GM18909 (cell line): ENCODE measurements around the gene KRT8.
"Not testable (repeated sequence)": the region's sequence is repeated elsewhere in the genome, so short reads cannot be mapped to it uniquely, and the experiment has no call there.

ENCODE experiments used
- ATAC-seq: cut with Tn5 transposase; IDR thresholded peaks from one replicate; pipeline ENCODE4 v1.9.1; 2021; ENCODE audit warnings: mild to moderate bottlenecking; ENCODE audit not compliant: unreplicated experiment, poor library complexity

Gene KRT8

GRCh38 chr12:52856077-52856476, 48.8 kb downstream of the KRT8 start:
- ATAC-seq = not testable (repeated sequence)

DNA sequence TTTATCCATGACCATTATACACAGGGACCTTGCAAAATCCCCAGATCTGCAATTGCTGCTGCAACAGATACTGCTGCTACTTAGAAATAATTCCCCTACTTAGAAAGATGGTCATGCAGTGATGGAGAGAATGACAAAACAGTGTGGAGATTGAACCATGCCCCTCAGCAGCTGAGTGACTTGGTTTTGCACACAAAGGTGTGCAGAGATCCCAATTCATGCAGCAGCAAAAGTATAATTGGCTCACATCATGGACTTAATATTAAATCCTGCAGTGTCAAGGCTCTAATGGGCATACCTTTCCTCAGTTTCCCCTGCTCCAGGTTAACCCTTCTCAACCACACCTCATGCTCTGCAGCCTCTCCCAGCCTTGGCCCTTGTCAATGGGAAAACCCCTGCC, 53.1 kb downstream of the KRT8 start:
- no peak for ATAC-seq

DNA sequence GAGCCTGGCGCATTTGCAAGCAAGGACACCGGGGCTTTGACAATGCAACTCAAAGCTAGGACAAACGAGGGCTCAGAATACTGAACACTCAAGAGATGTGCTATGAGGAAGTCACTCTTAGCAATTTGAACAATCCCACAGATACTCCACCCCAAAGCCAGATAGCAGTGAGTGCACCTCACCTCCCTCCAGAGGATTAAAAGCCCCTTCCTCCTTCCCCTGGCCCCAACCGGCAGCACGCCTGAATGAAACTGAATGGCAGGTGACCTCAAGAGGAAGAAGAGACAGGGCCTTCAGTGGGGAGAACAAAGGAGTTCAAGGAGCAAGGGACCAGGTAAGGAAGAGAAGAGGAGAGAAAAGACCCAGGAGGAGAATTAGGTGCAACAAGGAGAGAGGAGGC, 54.2 kb downstream of the KRT8 start:
- no peak for ATAC-seq

DNA sequence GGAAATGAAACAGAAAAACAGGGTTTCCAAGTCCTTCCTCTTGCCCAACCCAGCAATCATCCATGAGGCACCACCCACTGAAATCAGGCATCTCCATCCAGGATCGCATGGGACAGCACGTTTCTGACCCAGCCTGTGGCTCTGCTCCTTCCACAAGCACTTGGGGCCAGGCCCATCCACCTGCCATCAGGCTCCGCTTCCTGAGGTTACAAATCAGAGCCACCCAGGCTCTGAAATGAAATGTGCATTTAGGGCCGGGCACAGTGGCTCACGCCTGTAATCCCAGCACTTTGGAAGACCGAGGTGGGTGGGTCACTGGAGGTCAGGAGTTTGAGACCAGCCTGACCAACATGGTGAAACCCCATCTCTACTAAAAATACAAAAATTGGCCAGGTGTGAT, 55.4 kb downstream of the KRT8 start:
- no peak for ATAC-seq

DNA sequence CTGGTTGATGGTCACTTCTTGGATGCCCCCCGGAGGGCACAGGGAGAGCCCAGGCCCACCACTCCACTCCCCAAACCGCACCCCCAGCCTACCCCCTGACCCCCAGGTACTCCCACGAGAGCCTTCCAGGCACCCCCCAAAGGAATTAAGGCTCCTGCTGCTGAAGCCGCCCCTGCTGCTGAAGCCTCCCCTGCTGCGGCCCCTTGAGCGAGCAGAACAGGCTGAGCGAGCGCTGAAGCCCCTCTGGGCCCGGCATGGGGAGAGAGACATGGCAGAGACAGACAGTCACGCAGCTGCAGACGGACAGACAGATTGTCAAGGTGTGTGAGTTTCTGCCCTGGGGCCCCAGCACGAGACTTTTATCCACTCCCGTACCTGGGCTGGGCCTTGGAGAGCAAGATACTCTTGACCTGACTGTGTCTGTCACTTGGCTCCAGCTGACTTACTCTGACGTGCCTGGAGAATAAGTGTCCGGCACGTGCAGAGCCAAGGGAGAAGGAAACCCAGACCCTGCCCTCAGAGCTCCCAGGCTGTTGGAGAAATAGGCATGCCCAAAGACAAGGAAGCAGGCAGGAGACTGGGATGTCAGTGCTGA, 56.1 kb downstream of the KRT8 start, which contains the start of gene KRT78:
TSS of gene KRT78 (minus strand) at position 334 of the 595 bp plus-strand sequence. CDS start at position 270, 64 bp downstream.
- ATAC-seq = no peak

DNA sequence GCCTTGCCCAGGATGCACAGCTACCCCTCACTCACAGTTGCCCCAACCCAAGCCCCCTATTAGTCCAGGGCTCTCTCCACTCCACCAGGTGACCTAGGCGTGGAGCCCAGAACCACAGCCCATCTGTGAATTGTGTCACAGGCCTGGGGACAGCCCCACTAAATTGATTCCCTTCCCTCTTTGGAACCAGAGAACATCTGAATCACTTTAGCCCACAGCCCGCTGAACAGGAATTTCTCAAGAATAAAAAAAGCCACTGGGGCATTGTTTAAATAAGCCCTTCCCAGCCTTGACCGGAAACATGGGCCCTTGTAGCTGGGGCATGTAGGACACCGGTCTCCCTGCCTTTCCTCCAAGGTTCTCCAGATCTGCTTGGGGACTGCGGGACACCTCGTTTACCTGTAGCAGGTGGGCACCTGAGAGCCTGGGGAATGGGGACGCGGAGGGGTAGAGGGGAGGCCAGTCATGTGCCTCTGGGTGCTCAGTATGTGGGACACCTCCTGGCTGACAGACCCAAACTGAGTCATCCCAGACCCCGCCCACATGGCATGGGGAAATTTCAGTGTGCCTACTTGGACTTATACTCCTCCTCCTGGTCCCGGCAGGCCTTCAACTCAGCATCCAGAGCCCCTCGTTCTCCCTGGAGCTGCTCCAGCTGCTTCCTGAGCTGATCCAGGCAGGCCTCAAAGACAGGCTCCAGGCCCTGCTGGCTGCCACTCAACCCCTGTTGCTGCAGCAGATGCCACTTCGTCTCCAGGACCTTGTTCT, 57.4 kb downstream of the KRT8 start:
- ATAC-seq = no peak
